GM12874 (cell line): ENCODE data around the gene ZMYM4.

Experiments used
- TF ChIP-seq, protein P1 (sequence below): IDR thresholded peaks from 2 replicates; pipeline ENCODE4 v1.5.1; 2011; ENCODE audit warnings: low read depth, mild to moderate bottlenecking, control low read depth, low read length, moderate library complexity; ENCODE audit not compliant: insufficient read depth

The ZMYM4 gene

DNA sequence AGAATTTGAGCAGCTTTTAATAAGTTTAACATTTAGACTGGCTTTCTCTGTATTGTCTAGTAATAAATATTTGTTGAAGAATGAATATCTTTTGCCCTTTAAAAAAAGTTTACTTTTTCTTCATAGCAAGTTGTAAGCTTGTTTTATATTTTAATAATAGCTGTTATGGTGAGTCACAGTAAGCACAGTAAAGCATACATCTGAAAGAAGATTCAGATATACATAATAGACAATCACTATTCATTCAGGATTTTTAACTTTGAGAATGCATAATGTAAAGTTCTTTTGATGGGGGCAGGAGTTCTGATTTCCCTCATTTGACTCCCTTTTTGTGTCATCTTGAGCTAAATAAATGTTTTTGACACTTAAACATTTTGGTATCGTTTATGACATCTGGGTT lies 66.0 kb downstream of the ZMYM4 start:
- TF ChIP-seq, protein P1, sequence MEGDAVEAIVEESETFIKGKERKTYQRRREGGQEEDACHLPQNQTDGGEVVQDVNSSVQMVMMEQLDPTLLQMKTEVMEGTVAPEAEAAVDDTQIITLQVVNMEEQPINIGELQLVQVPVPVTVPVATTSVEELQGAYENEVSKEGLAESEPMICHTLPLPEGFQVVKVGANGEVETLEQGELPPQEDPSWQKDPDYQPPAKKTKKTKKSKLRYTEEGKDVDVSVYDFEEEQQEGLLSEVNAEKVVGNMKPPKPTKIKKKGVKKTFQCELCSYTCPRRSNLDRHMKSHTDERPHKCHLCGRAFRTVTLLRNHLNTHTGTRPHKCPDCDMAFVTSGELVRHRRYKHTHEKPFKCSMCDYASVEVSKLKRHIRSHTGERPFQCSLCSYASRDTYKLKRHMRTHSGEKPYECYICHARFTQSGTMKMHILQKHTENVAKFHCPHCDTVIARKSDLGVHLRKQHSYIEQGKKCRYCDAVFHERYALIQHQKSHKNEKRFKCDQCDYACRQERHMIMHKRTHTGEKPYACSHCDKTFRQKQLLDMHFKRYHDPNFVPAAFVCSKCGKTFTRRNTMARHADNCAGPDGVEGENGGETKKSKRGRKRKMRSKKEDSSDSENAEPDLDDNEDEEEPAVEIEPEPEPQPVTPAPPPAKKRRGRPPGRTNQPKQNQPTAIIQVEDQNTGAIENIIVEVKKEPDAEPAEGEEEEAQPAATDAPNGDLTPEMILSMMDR, result no peak

DNA sequence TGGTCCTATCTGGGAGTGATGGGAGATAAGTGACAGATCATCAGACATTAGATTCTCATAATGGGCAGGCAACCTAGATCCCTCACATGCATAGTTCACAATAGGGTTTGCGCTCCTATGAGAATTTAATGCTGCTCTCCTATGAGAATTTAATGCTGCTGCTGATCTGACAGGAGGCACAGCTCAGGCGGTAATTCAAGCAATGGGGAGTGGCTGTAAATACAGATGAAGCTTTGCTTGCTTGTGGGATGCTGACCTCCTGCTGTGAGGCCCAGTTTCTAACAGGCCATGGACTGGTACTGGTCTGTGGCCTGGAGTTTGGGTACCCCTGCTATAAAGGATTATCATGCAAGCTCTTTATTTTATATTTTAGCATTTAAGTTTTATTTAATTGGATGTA lies 72.0 kb downstream of the ZMYM4 start:
- TF ChIP-seq, protein P1, result no peak

DNA sequence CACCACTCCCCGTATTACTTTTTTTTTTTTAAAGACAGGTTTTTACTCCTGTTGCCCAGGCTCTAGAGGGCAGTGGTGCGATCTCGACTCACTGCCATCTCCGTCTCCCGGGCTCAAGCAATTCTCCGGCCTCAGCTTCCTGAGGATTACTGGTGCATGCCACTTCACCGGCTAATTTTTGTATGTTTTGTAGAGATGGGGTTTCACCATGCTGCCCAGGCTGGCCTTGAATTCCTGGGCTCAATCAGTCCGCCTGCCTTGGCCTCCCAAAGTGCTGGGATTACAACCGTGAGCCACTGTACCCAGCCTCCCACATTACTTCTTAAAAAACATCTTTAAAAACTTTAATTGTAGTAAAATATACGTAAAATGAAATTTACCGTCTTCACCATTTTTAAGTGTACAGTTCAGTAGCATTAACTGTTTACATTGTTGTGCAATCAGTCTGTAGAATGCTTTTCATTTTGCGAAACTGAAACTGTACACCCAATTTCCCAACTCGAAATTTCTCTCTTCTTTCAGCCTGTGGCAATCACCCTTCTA lies 77.0 kb downstream of the ZMYM4 start:
- TF ChIP-seq, protein P1, result no peak

DNA sequence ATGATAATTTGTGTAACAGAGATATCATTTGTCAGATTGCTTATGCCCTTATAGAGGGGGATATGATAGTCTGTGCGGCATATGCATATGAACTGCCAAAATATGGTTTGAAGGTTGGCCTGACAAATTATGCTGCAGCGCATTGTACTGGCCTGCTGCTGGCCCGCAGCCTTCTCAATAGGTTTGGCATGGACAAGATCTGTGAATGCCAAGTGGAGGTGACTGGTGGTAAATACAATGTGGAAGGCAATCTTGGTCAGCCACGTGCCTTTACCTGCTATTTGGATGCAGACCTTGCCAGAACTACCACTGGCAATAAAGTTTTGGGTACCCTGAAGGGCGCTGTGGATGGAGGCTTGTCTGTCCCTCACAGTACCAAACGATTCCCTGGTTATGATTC lies 82.4 kb downstream of the ZMYM4 start:
- TF ChIP-seq, protein P1, result no peak

DNA sequence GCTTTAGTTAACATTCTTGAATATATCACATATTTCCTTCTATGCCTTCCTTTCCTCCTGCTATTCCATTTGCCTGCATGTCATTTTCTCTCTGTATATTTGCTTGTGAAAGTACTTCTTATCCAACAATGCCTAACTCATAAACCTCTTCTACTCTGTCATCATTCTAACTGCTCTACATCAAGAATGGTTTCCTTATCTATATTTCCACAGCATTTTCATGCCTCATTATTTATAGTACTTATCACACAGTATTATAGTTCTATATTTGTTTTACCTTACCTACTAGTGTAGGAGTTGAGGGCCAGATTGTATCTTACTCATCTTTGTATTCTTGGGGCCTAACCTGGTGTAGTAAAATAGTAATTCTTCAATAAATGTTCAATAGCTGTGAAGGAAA lies 91.5 kb downstream of the ZMYM4 start:
- TF ChIP-seq, protein P1, result no peak

DNA sequence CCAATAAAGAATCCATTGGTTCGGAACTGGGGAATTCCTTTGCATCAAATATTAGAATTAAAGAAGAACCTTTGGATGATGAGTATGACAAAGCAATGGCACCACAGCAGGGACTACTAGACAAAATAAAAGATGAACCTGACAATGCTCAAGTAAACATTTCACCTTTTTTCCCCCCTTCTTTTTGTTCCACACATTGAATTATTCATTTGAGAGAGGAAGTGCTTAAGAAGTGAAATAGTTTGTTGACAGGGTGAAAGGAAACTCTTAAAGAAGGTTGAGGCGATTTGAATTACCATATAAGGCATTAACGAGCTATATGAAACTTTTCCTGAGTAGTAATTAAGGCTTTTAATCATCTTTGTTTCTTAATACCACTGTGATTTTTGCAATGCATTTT lies 93.1 kb downstream of the ZMYM4 start:
- TF ChIP-seq, protein P1, result no peak

DNA sequence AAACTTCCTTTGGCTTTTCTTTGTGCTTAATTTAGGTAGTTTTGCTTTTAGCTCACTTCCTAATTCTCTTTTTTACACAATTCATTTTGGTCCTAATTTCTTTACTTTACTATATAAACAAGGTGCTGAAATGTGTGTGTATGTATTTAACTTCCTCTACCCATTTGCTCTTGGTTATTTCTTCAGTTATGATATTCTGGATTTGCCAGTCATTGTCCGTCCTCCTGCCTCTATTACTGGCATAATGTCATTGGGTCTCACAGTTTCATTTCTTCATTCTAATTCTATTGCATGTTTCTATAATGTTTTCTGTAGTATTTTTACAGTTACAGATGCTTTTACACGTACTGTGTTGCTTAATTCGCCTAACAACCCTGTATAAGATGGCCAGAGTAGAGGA lies 96.2 kb downstream of the ZMYM4 start:
- TF ChIP-seq, protein P1, result no peak
